ENCODE results near the gene TMEM129.

TMEM129 gene

GRCh38 chr4:1758306-1759121 is 37.4 kb upstream of the TMEM129 start:
- H3K4me1 ChIP-seq (ENCODE audit: control insufficient read depth, insufficient read depth, low read length, poor library complexity, severe bottlenecking) = no peaks in the 10 kb centered on the region
- no peaks in the 10 kb centered on the region for H3K27me3 ChIP-seq (replicated peaks; ENCODE audit: control insufficient read depth, insufficient read depth, low read length, poor library complexity, severe bottlenecking)
- H3K4me3 ChIP-seq (ENCODE audit: insufficient read depth, low read depth, low read length, poor library complexity, severe bottlenecking) = no peak overlapping the region
- H3K9me3 ChIP-seq (ENCODE audit: control insufficient read depth, low read length) = no peaks in the 10 kb centered on the region
- no peaks in the 10 kb centered on the region for H3K36me3 ChIP-seq (ENCODE audit: control insufficient read depth, insufficient read depth, low read length)
- DNase-seq = no peak
- no peak overlapping the region for H3K27ac ChIP-seq (ENCODE audit: insufficient read depth, low read length, poor library complexity, severe bottlenecking)

GRCh38 chr4:1757836-1758235 is 36.7 kb upstream of the TMEM129 start:
- DNase-seq = no peak
- Histone ChIP-seq H3K4me3 (ENCODE audit: insufficient read depth, low read depth, low read length, poor library complexity, severe bottlenecking) (no peak overlapping the region), H3K9me3 (ENCODE audit: control insufficient read depth, low read length) (no peaks in the 10 kb centered on the region), H3K27ac (ENCODE audit: insufficient read depth, low read length, poor library complexity, severe bottlenecking) (no peak overlapping the region), H3K4me1 (ENCODE audit: control insufficient read depth, insufficient read depth, low read length, poor library complexity, severe bottlenecking) (peaks cover 6% of the 10 kb centered on the region), H3K36me3 (ENCODE audit: control insufficient read depth, insufficient read depth, low read length) (no peaks in the 10 kb centered on the region), H3K27me3 (replicated peaks; ENCODE audit: control insufficient read depth, insufficient read depth, low read length, poor library complexity, severe bottlenecking) (no peaks in the 10 kb centered on the region)

GRCh38 chr4:1756893-1757779 is 36.0 kb upstream of the TMEM129 start:
- no peak overlapping the region for H3K27ac ChIP-seq (ENCODE audit: insufficient read depth, low read length, poor library complexity, severe bottlenecking)
- H3K36me3 ChIP-seq (ENCODE audit: control insufficient read depth, insufficient read depth, low read length) = no peaks in the 10 kb centered on the region
- H3K4me1 ChIP-seq (ENCODE audit: control insufficient read depth, insufficient read depth, low read length, poor library complexity, severe bottlenecking) = peaks cover 11% of the 10 kb centered on the region
- H3K9me3 ChIP-seq (ENCODE audit: control insufficient read depth, low read length) = no peaks in the 10 kb centered on the region
- no peak for DNase-seq
- no peak overlapping the region for H3K4me3 ChIP-seq (ENCODE audit: insufficient read depth, low read depth, low read length, poor library complexity, severe bottlenecking)
- no peaks in the 10 kb centered on the region for H3K27me3 ChIP-seq (replicated peaks; ENCODE audit: control insufficient read depth, insufficient read depth, low read length, poor library complexity, severe bottlenecking)

GRCh38 chr4:1756079-1756478 is 35.0 kb upstream of the TMEM129 start:
- Histone ChIP-seq H3K4me1 (ENCODE audit: control insufficient read depth, insufficient read depth, low read length, poor library complexity, severe bottlenecking) (peaks cover 11% of the 10 kb centered on the region), H3K4me3 (ENCODE audit: insufficient read depth, low read depth, low read length, poor library complexity, severe bottlenecking) (no peak overlapping the region), H3K9me3 (ENCODE audit: control insufficient read depth, low read length) (no peaks in the 10 kb centered on the region), H3K36me3 (ENCODE audit: control insufficient read depth, insufficient read depth, low read length) (no peaks in the 10 kb centered on the region), H3K27me3 (replicated peaks; ENCODE audit: control insufficient read depth, insufficient read depth, low read length, poor library complexity, severe bottlenecking) (no peaks in the 10 kb centered on the region), H3K27ac (ENCODE audit: insufficient read depth, low read length, poor library complexity, severe bottlenecking) (no peak overlapping the region)
- no peak for DNase-seq

- Histone ChIP-seq H3K36me3 (ENCODE audit: control insufficient read depth, insufficient read depth, low read length) (no peaks in the 10 kb centered on the region), H3K4me3 (ENCODE audit: insufficient read depth, low read depth, low read length, poor library complexity, severe bottlenecking) (no peak overlapping the region), H3K9me3 (ENCODE audit: control insufficient read depth, low read length) (no peaks in the 10 kb centered on the region), H3K27me3 (replicated peaks; ENCODE audit: control insufficient read depth, insufficient read depth, low read length, poor library complexity, severe bottlenecking) (no peaks in the 10 kb centered on the region), H3K4me1 (ENCODE audit: control insufficient read depth, insufficient read depth, low read length, poor library complexity, severe bottlenecking) (peaks cover 11% of the 10 kb centered on the region), H3K27ac (ENCODE audit: insufficient read depth, low read length, poor library complexity, severe bottlenecking) (no peak overlapping the region)
- DNase-seq = no peak
Observed at GRCh38 chr4:1755297-1755696, 34.2 kb upstream of the TMEM129 start.

GRCh38 chr4:1754336-1754735 is 33.2 kb upstream of the TMEM129 start:
- no peak overlapping the region for H3K4me3 ChIP-seq (ENCODE audit: insufficient read depth, low read depth, low read length, poor library complexity, severe bottlenecking)
- no peaks in the 10 kb centered on the region for H3K9me3 ChIP-seq (ENCODE audit: control insufficient read depth, low read length)
- no peaks in the 10 kb centered on the region for H3K36me3 ChIP-seq (ENCODE audit: control insufficient read depth, insufficient read depth, low read length)
- no peak for DNase-seq
- H3K27me3 ChIP-seq (replicated peaks; ENCODE audit: control insufficient read depth, insufficient read depth, low read length, poor library complexity, severe bottlenecking) = no peaks in the 10 kb centered on the region
- peaks cover 11% of the 10 kb centered on the region for H3K4me1 ChIP-seq (ENCODE audit: control insufficient read depth, insufficient read depth, low read length, poor library complexity, severe bottlenecking)
- H3K27ac ChIP-seq (ENCODE audit: insufficient read depth, low read length, poor library complexity, severe bottlenecking) = no peak overlapping the region

- DNase-seq = no peak
- H3K36me3 ChIP-seq (ENCODE audit: control insufficient read depth, insufficient read depth, low read length) = no peaks in the 10 kb centered on the region
- H3K9me3 ChIP-seq (ENCODE audit: control insufficient read depth, low read length) = no peaks in the 10 kb centered on the region
- no peak overlapping the region for H3K27ac ChIP-seq (ENCODE audit: insufficient read depth, low read length, poor library complexity, severe bottlenecking)
- H3K4me1 ChIP-seq (ENCODE audit: control insufficient read depth, insufficient read depth, low read length, poor library complexity, severe bottlenecking) = peaks cover 11% of the 10 kb centered on the region
- H3K4me3 ChIP-seq (ENCODE audit: insufficient read depth, low read depth, low read length, poor library complexity, severe bottlenecking) = no peak overlapping the region
- H3K27me3 ChIP-seq (replicated peaks; ENCODE audit: control insufficient read depth, insufficient read depth, low read length, poor library complexity, severe bottlenecking) = no peaks in the 10 kb centered on the region
Observed at GRCh38 chr4:1753697-1754311, 32.7 kb upstream of the TMEM129 start.

- no peaks in the 10 kb centered on the region for H3K36me3 ChIP-seq (ENCODE audit: control insufficient read depth, insufficient read depth, low read length)
- H3K9me3 ChIP-seq (ENCODE audit: control insufficient read depth, low read length) = no peaks in the 10 kb centered on the region
- H3K27me3 ChIP-seq (replicated peaks; ENCODE audit: control insufficient read depth, insufficient read depth, low read length, poor library complexity, severe bottlenecking) = no peaks in the 10 kb centered on the region
- no peak overlapping the region for H3K4me3 ChIP-seq (ENCODE audit: insufficient read depth, low read depth, low read length, poor library complexity, severe bottlenecking)
- peaks cover 15% of the 10 kb centered on the region for H3K4me1 ChIP-seq (ENCODE audit: control insufficient read depth, insufficient read depth, low read length, poor library complexity, severe bottlenecking)
- no peak overlapping the region for H3K27ac ChIP-seq (ENCODE audit: insufficient read depth, low read length, poor library complexity, severe bottlenecking)
- no peak for DNase-seq
Observed at GRCh38 chr4:1753294-1753696, 32.2 kb upstream of the TMEM129 start.

GRCh38 chr4:1752284-1753041 is 31.3 kb upstream of the TMEM129 start:
- DNase-seq = no peak
- Histone ChIP-seq H3K27me3 (replicated peaks; ENCODE audit: control insufficient read depth, insufficient read depth, low read length, poor library complexity, severe bottlenecking) (no peaks in the 10 kb centered on the region), H3K27ac (ENCODE audit: insufficient read depth, low read length, poor library complexity, severe bottlenecking) (no peak overlapping the region)

More at GRCh38 chr4:1752284-1753041, 31.3 kb upstream of the TMEM129 start:
- peaks cover 16% of the 10 kb centered on the region for H3K4me1 ChIP-seq (ENCODE audit: control insufficient read depth, insufficient read depth, low read length, poor library complexity, severe bottlenecking)
- no peaks in the 10 kb centered on the region for H3K36me3 ChIP-seq (ENCODE audit: control insufficient read depth, insufficient read depth, low read length)
- no peaks in the 10 kb centered on the region for H3K9me3 ChIP-seq (ENCODE audit: control insufficient read depth, low read length)
- no peak overlapping the region for H3K4me3 ChIP-seq (ENCODE audit: insufficient read depth, low read depth, low read length, poor library complexity, severe bottlenecking)

Measured in effector memory CD4-positive, alpha-beta T cell (primary cell).